ENCODE data around the gene STXBP1.

- no peak for TF ChIP-seq POLR2A (IDR thresholded peaks at IDR 0.05; ENCODE audit: low read depth, low read length)
- TF ChIP-seq CTCF (IDR thresholded peaks at IDR 0.05; ENCODE audit: extremely low read depth in 1 of 2, insufficient read depth in 1 of 2, low read depth in 1 of 2, low read length in 2 of 2), result no peak
- no peak for TF ChIP-seq EZH2 (IDR thresholded peaks at IDR 0.05; ENCODE audit: borderline replicate concordance, low read depth, low read length, severe bottlenecking)
- no peak for TF ChIP-seq MAX (IDR thresholded peaks at IDR 0.05; ENCODE audit: insufficient read depth, insufficient read length)
- no peak for TF ChIP-seq JUN (IDR thresholded peaks at IDR 0.05; ENCODE audit: borderline replicate concordance, insufficient read depth, insufficient read length, low read depth)
- no peak for TF ChIP-seq POLR2AphosphoS5 (IDR thresholded peaks at IDR 0.05; ENCODE audit: insufficient read depth, low read depth, low read length)
- TF ChIP-seq FOS (IDR thresholded peaks at IDR 0.05; ENCODE audit: borderline replicate concordance, insufficient read depth, low read length), result no peak
- TF ChIP-seq GATA2 (IDR thresholded peaks at IDR 0.05; ENCODE audit: insufficient read depth, insufficient read length, low read depth, low read length), result no peak
- no peak for TF ChIP-seq MYC (IDR thresholded peaks at IDR 0.05; ENCODE audit: low read depth, low read length)
Observed at GRCh38 chr9:127711831-127712274, 99.8 kb downstream of the STXBP1 start.

Measured in endothelial cell of umbilical vein (primary cell).